Measurements from ENCODE around the gene HSD11B2. TPM values are rescaled to one million over a fixed set of nuclear protein-coding genes. Genes with fewer than 3 reads are reported as not detected.
A peak's percentile ranks its signal among the peaks of the same experiment; 100 is the strongest.
"Not testable (repeated sequence)": the region's sequence is repeated elsewhere in the genome, so short reads cannot be mapped to it uniquely, and the experiment has no call there.

The HSD11B2 gene
- polyA plus RNA-seq, 3 donors: 44.4 to 54.9 (median 45.6) TPM

- DNase-seq (ENCODE audit: low read depth in 3 of 3, low spot score in 2 of 3): no peak
Observed at GRCh38 chr16:67413978-67414911, 16.7 kb upstream of the HSD11B2 start.

- not testable (repeated sequence) for DNase-seq (ENCODE audit: low read depth in 3 of 3, low spot score in 2 of 3)
Observed at GRCh38 chr16:67415421-67415820, 15.5 kb upstream of the HSD11B2 start.

DNA sequence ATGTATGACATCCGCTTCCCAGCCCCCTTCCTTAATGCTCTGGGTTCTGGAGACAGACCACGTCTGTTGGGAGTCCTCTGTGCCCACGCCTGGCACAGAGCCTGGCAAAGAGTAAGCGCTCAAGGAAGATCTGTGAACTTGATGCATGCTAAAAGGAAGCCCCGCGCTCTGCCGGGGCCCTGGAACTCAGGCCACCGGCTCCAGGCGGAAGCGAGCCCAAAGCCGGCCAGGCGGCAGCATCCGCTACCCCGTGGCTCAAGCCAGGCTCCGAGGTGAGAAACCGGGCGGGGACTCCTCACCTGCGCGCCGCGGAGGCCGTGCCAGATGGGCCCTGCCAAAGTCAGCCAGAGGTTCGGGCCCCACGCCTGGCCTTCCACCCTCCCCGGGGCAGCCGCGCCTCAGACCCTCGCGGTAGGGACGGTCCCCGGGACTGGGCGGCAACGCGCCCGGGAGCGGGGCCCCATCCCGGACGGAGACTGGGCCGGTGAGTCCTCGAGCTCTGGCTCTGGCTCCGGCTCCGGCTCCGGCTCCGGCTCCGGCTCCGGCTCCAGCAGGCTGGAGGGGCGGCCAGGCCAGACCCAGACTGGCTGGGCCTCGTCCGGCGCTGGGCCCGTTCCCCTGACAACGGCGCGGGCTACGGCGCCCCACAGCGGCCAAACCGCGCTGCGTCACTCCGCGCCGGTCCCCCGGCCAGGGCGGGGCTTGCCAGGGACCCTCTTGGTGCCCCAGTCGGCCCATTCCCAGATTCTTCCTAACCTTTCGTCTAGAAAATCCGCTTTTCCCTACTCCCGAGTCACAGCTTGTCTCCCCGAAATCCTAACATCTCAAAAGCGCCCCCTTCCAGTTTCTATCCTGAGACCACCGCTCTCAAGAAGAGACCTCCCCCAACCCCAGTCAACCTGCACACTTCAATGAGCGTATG lies 14.8 kb upstream of the HSD11B2 start, which contains the start of gene ZDHHC1:
Gene ZDHHC1, minus strand, starts transcription at position 606 of the 922 bp plus-strand sequence. CDS start 8,702 bp downstream, outside the sequence.
- no peak for DNase-seq (ENCODE audit: low read depth in 3 of 3, low spot score in 2 of 3)

DNA sequence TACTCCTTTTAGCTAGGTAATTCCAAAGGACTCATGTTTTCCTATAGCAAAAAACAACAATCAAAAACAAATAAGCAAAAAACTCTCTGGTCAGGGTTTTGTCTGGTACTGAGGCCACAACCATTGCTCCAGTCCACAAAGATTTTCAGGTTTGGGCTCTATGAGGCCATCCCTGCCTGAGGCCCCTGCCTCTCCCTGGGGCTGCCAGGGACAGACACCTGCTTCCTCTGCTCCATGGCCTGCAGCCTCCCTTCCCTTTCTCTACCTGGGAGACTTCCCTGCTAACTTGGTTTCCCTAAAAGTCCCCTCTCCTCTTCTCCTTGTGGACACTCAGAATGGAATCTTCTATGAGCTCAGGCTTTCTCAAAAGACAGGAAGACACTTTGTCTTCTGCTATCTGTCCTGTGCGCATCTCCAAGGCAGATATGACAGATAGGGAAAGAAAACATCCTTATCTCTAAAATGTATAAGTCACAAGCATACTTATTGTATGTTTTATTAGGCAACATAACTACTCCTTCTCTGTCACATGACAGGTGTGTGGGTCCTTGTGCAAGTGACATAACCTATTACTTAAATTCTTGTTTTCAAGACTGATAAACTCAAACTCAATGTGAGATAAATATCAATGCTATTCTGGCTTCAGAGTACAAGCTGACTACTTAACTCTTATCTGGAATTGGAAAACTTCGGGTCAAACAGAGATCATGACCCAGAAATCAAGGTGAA lies 13.4 kb upstream of the HSD11B2 start:
- no peak for DNase-seq (ENCODE audit: low read depth in 3 of 3, low spot score in 2 of 3)

DNA sequence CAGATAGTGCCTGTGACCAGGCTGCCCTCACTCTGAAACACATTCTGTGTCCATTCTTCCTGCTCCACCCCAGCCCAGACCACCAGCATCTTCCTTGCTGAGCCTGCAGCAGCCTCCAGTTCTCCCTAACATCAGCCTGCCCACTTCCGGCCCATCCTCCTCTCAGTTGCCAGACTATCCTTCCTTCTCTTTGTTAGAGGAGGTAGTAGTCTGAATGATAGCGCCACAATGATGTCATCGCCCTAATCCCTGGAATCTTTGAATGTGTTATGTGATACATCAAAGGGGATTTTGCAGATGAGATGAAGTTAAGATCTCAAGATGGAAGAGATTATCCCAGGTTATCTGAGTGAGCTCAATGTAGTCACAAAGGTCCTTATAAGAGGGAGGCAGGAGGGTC lies 11.4 kb upstream of the HSD11B2 start:
- DNase-seq (ENCODE audit: low read depth in 3 of 3, low spot score in 2 of 3): no peak

DNA sequence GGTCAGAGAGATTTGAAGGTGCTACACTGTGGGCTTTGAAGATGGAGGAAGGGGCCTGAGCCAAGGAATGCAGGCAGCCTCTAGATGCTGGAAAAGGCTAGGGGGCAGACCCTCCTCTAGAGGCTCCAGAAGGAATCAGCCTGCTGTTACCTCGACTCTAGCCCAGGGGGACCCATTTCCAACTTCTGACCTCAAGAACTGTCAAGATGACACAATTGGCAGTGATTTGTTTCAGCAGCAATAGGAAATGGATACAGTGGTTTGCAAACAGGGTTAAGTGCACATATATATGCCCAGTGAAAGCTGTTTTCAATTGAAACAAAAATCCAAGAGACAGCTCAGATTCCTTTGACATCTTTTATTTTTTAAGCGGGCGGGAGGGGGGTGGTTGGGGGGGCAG lies 11.0 kb upstream of the HSD11B2 start:
- DNase-seq (ENCODE audit: low read depth in 3 of 3, low spot score in 2 of 3): no peak

GRCh38 chr16:67421030-67421429 lies 9.9 kb upstream of the HSD11B2 start:
- no peak for DNase-seq (ENCODE audit: low read depth in 3 of 3, low spot score in 2 of 3)

- no peak for DNase-seq (ENCODE audit: low read depth in 3 of 3, low spot score in 2 of 3)
Observed at GRCh38 chr16:67423015-67423414, 7.9 kb upstream of the HSD11B2 start.

DNA sequence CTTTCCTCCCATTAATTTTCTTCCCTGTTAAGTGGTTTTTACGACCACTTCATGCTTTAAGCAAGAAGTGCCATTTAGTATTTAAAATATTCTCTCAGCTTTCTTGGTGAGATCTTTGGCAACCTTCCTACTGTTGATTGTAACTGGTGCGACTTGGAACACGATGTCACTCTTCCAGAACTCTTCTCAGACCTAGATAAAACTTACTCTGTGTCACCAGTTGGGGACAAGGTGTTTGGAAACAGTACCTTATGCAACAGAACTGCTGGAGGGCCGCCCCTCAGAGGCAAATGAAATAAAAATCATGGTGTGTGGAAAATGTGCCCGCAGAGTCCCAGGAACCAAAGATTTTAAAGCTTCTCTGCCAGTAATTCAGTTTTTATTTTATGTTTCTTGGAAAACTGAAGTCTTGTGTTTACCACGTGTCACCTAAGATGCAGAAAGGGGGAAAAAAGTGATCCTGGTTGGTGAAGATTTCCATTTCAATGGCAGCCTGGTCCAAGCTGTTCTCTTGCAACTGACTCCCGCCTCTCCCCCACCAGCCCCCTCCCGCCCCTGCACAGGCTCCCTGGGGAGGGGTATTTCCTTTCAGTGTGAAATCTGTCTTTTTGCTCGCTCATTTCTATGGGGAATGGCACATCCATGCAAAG lies 7.2 kb upstream of the HSD11B2 start:
- DNase-seq (ENCODE audit: low read depth in 3 of 3, low spot score in 2 of 3): no peak

GRCh38 chr16:67424261-67424615 lies 6.7 kb upstream of the HSD11B2 start:
- no peak for DNase-seq (ENCODE audit: low read depth in 3 of 3, low spot score in 2 of 3)

DNA sequence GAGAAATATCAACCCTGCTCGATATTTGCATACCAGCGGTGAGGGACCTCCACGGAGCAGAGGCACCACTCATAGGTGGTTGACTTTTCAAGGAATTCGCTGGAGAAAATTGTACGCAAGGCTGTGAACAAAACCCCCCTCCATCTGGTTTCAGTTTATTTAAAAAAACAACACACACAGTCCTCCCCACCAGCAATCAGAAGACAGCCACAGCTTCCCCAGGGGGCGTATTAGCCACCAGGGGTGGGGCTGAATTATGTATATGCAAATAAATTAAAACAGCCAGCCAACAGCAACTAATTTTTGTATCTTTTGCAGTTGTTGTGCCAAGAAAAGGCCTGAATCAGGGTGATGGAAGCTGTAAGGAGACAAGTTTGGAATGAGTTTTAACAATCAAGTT lies 5.9 kb upstream of the HSD11B2 start:
- DNase-seq (ENCODE audit: low read depth in 3 of 3, low spot score in 2 of 3): no peak

DNA sequence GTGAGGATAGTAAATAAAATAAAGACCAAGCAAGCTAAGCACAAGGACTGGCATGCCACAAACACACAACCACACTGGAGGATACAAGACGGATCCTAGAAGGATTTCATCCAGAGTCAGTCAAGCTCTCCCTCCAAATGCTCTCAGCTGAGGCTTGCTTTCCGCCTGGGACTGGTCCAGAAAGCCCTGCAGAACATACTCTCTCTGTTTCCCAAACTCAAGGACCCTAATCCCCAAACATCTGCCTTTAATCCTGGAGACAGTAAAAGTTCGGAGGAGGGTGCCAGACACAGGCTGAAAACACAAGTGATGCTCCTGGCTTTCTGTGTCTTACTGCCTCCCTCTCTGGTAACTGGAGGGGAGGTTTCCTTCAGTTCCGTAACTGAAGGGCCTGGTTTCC lies 5.3 kb upstream of the HSD11B2 start:
- no peak for DNase-seq (ENCODE audit: low read depth in 3 of 3, low spot score in 2 of 3)

- no peak for DNase-seq (ENCODE audit: low read depth in 3 of 3, low spot score in 2 of 3)
Observed at GRCh38 chr16:67426022-67426421, 4.9 kb upstream of the HSD11B2 start.

GRCh38 chr16:67426950-67427349 lies 4.0 kb upstream of the HSD11B2 start:
- no peak for DNase-seq (ENCODE audit: low read depth in 3 of 3, low spot score in 2 of 3)

DNA sequence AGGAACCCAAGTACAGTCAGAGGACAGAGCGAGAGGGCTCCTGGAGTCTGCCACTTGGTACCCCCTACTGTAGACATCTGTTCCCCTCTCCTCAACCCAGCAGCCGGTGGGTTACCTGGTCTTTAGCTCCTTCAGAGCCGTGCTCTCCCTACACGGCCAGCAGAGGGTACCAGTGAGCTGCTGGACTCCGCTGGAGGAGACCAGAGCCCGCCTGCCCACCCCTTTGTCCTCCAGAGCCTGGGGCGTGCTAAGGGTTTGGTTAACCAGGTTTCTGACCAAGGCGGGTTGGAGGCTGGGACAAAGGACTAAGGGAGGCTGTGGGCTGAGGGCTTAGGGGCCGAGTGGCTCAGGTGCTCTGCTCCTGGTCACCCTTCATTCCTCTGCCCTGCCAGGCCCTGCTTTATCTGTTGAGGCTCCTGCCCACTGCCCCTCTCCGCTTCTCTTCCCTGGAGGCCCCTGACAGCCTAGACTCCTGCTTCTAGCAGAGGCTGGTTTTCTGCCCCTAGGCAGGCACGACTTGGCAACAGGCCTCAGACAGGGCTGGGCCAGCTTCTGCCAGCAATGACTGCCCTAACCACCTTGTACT lies 2.7 kb upstream of the HSD11B2 start:
- DNase-seq (ENCODE audit: low read depth in 3 of 3, low spot score in 2 of 3): peak in 1 of 3 donors; percentile 61

DNA sequence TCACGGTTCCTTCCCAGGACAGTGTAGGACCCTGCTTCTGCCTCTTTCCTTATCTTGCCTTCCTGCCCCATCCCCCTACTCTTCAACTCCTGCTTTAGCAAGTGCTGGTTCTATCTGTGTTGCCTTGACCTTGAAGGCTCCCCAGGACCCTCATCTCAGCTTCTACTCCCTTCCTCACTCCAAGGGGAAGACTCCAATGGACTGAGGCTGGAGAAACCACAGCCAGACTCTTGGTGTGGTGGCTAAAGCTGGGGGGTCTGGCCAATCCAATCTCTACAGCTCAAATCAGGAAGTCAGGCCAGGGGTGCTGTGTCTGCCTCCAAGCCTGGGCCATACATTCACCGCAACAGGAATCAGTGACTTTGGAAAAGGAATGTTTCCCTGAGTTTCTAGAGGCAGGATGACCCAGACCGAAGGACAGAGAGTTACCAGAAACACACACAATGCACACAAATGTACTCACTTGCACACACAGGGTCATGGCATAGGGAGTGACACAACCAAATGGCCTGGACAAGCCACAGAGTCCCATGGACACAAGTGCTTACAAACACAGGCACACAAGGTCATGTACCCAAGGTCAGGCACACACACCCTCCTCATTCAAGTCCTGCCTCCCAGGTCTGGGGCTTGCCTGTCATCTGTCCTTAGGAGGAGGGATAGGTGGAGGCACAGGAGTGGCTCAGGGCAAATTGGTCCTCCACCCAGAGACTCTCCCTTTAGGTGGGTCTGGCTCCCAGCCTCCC lies 1.7 kb upstream of the HSD11B2 start:
- DNase-seq (ENCODE audit: low read depth in 3 of 3, low spot score in 2 of 3): no peak

DNA sequence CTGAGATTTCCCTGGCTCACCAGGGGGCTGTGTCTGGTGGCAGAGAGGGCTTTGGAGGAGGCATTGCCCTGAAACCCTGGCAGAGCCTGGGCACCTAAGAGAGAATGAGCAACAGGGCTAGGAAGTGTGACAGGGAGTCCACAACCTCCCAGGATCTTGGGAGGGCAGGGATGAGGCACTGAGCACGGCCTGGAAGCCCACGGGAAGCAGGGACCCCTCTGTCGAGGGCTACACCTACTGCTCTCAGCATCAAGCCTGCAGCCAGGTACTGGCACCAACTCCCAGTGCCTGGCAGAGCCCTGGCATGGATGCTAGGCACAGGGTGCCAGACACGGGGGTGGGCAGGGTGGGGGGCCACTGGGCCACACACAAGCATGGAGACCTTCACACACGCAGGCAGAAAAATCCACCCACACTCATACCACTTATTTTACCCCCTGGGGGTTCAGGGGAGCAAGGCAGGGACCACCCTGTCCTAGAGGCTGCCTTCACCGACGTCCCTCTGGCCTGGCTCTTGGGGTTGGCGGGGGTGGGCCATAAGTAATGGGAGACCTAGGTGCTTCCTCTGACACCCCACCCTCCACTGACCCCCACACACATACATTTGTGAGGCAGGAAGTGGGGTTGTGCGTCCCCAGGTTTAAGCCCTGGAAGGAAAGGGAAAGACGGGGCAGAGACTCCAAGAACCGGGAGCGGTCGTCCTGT lies 970 bp upstream of the HSD11B2 start:
- no peak for DNase-seq (ENCODE audit: low read depth in 3 of 3, low spot score in 2 of 3)

DNA sequence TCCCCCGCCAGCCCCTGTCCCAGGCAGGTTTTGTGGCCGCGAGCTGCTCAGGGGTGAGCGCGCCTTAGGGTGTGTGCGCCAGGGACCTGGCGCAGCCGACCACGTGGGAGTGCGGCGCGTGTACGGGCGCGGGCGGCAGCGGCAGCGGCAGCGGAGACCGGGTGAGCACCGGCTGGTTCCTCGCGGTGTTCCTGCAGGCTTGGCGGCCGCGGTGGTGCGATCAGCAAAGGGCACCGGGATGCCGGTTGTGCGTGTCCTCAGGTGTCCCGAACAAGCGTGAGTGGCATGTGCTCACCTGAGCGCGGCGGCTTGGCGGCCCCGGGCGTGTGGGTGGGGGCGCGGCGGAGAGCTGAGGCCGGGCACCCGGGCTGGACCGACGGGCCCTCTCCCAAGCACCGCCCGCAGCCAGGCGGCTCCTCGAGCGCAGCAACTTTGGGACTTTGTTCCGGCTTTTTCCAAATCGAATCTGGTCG lies 381 bp upstream of the HSD11B2 start:
- no peak for DNase-seq (ENCODE audit: low read depth in 3 of 3, low spot score in 2 of 3)

Measured in right renal cortex interstitium (tissue), 3 donors.